WERI-Rb-1 (cell line): ENCODE data around the gene ZNF19.

ENCODE experiments used
- DNase-seq: peaks from one replicate; pipeline ENCODE4 v3.0.0-alpha.2; 2020
- H3K27ac ChIP-seq: fragments of 250-450 bp; sonication (Bioruptor Pico); 2 replicates; pipeline ENCODE4 v1.5.1; 2020; ENCODE audit warnings: mild to moderate bottlenecking, moderate library complexity
- H3K27me3 ChIP-seq: fragments of 250-450 bp; sonication (Bioruptor Pico); 2 replicates; pipeline ENCODE4 v1.5.1; 2021; ENCODE audit warnings: mild to moderate bottlenecking, low read depth, moderate library complexity; ENCODE audit not compliant: insufficient read depth, severe bottlenecking
- H3K36me3 ChIP-seq: fragments of 250-450 bp; sonication (Bioruptor Pico); 2 replicates; pipeline ENCODE4 v1.5.1; 2020; ENCODE audit warnings: mild to moderate bottlenecking, moderate library complexity
- H3K4me3 ChIP-seq: 2 replicates; pipeline ENCODE4 v1.5.1; 2011; ENCODE audit warnings: low read depth, mild to moderate bottlenecking, control low read depth, low read length
- H3K9me3 ChIP-seq: fragments of 250-450 bp; sonication (Bioruptor Pico); 2 replicates; pipeline ENCODE4 v1.5.1; 2021; ENCODE audit warnings: mild to moderate bottlenecking, moderate library complexity; ENCODE audit not compliant: severe bottlenecking
- TF ChIP-seq, protein P1 (sequence below): IDR thresholded peaks from 2 replicates; pipeline ENCODE4 v1.5.1; 2011; ENCODE audit warnings: low read depth, mild to moderate bottlenecking, control low read depth, inconsistent platforms, low read length

ZNF19 gene

DNA sequence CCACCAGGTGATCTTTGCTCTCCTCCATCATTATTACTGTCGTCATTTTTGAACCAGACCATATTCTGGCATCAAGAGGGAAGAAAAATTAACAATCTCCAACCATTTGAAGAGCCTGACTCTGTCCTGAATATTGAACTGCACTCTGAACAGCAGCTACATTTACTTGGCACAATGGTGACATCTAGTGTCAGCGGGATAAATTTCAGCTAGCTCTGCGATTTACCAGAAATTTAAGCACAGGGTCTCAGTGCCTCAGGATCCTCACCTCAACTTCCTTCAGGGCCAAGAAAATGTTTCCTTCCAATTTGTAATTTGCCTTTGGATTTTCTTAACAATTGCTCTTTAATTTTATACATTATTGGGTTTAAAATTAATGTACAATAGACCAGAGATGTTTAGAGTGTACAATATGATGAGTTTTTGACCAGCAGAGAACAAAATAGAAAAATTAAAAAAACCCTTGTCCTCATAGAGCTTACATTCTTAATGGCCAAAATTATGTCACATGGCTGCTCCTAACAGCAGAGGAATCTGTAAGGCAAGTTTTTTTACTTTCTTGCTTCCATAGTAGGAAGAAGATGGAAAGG lies 10.7 kb upstream of the ZNF19 start:
- Histone ChIP-seq H3K9me3 (peaks cover 5% of the 10 kb centered on the region), H3K27ac (peak overlapping the region; percentile 16; the same call in 1 of the 2 replicates), H3K27me3 (no peaks in the 10 kb centered on the region), H3K4me3 (no peak overlapping the region), H3K36me3 (no peaks in the 10 kb centered on the region)
- peak; percentile 47 for DNase-seq
- TF ChIP-seq, protein P1, sequence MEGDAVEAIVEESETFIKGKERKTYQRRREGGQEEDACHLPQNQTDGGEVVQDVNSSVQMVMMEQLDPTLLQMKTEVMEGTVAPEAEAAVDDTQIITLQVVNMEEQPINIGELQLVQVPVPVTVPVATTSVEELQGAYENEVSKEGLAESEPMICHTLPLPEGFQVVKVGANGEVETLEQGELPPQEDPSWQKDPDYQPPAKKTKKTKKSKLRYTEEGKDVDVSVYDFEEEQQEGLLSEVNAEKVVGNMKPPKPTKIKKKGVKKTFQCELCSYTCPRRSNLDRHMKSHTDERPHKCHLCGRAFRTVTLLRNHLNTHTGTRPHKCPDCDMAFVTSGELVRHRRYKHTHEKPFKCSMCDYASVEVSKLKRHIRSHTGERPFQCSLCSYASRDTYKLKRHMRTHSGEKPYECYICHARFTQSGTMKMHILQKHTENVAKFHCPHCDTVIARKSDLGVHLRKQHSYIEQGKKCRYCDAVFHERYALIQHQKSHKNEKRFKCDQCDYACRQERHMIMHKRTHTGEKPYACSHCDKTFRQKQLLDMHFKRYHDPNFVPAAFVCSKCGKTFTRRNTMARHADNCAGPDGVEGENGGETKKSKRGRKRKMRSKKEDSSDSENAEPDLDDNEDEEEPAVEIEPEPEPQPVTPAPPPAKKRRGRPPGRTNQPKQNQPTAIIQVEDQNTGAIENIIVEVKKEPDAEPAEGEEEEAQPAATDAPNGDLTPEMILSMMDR = peak; percentile 59

DNA sequence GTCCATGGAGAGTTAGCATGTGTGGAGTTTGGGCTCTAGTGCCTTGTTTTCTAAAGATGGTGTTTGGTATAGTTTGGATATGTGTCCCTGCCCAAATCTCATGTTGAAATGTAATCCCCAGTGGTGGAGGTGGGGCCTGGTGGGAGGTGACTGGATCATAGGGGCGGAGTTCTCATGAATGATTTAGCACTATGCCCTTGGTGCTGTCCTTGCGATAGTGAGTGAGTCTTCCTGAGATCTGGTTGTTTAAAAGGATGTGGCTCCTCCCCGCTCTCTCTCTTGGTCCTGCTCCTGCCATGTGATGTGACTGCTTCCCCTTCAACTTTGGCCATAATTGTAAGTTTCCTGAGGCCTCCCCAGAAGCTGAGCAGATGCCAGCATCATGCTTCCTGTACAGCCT lies 8.9 kb upstream of the ZNF19 start:
- TF ChIP-seq, protein P1 = no peak
- Histone ChIP-seq H3K36me3 (no peaks in the 10 kb centered on the region), H3K4me3 (no peak overlapping the region), H3K9me3 (peaks cover 5% of the 10 kb centered on the region), H3K27ac (no peak overlapping the region), H3K27me3 (no peaks in the 10 kb centered on the region)
- DNase-seq = no peak

DNA sequence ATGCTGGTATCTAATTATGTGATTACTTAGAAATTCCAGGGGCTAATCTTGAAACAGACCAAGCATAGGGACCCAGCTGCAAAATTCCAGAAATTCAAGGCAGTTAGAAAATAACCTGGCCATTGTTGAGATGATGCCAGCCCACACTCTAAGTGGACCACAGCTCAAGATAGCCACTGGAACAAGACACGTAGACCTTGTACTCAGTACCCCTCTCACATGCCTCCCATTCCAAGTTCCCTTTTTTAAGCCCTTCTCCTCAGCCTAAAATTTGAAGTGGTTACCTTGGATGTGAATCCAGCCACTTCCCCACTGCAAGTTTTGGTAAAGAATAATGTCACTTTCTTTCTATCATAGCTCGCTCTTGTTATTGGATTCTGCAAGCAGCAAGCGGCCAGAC lies 4.1 kb upstream of the ZNF19 start:
- H3K36me3 ChIP-seq = no peaks in the 10 kb centered on the region
- H3K27ac ChIP-seq = no peak overlapping the region
- no peak overlapping the region for H3K4me3 ChIP-seq
- H3K9me3 ChIP-seq = peaks cover 4% of the 10 kb centered on the region
- no peak for DNase-seq
- TF ChIP-seq, protein P1 = no peak
- H3K27me3 ChIP-seq = no peaks in the 10 kb centered on the region

DNA sequence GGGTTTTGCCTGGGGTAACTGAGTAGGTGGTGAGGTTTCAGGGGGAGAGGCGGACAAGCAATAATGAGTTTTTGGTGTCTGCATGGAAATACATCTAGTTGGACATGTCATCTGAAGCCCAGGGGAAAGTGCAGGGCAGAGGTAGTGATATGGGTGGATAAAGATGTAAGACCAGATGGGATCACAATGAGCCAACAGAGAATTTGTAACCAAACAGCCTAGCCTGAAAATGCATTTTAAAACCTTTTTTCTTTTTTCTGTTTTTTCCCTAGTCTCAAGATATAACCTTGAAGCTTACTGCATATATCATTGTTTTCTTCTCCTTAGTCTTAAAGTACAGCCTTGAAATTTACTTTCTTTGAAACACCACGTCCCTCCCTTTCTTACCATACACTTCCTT lies 3.7 kb upstream of the ZNF19 start:
- no peaks in the 10 kb centered on the region for H3K36me3 ChIP-seq

DNA sequence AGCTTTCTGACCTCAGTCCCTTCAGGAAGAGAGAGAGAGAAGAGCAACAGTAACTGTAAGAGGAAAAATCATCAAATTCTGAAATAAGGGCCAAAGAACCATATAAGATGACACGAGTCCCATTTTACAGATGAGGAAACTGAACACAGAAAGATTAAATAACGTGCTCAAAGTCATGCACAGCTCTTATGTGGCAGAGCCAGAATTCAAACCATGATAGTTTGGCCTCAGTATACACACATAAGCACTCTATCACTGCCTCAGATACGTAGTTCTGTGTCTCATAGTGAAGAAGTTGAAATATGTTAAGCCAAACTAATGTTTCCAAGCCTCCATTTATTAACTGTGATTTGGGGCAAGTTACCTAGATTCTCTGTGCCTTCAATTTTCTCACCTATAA lies 1.9 kb upstream of the ZNF19 start:
- TF ChIP-seq, protein P1 = no peak
- DNase-seq = no peak
- Histone ChIP-seq H3K27ac (no peak overlapping the region), H3K4me3 (no peak overlapping the region), H3K9me3 (no peaks in the 10 kb centered on the region), H3K36me3 (no peaks in the 10 kb centered on the region), H3K27me3 (no peaks in the 10 kb centered on the region)

More for the DNA sequence above, 3.7 kb upstream of the ZNF19 start:
- TF ChIP-seq, protein P1 = no peak
- no peaks in the 10 kb centered on the region for H3K27me3 ChIP-seq
- H3K4me3 ChIP-seq = no peak overlapping the region
- H3K9me3 ChIP-seq = no peaks in the 10 kb centered on the region
- H3K27ac ChIP-seq = no peak overlapping the region
- no peak for DNase-seq

DNA sequence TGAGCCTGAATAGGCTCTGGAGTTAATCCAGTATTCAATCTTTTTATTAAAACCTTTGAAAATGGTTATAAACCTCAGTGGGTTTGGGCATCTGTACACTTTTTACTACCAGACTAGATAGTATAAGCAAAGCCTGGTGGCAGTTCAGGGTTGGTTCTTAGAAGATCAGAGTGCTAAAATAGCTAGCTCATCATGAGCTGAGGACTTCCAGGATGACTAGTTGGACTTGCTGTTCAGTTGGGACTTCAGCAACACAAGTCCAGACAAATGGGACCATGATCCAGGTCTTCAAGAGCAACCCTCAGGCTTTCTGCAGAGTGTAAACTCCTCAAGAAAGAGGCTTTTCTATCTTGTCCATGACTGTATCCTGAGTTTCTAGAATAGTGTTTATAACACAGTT lies 1.2 kb upstream of the ZNF19 start:
- TF ChIP-seq, protein P1 = no peak
- no peak for DNase-seq
- no peak overlapping the region for H3K4me3 ChIP-seq
- H3K36me3 ChIP-seq = no peaks in the 10 kb centered on the region
- no peaks in the 10 kb centered on the region for H3K9me3 ChIP-seq
- no peak overlapping the region for H3K27ac ChIP-seq
- no peaks in the 10 kb centered on the region for H3K27me3 ChIP-seq
